Measurements from ENCODE around the gene ST3GAL6.

DNA sequence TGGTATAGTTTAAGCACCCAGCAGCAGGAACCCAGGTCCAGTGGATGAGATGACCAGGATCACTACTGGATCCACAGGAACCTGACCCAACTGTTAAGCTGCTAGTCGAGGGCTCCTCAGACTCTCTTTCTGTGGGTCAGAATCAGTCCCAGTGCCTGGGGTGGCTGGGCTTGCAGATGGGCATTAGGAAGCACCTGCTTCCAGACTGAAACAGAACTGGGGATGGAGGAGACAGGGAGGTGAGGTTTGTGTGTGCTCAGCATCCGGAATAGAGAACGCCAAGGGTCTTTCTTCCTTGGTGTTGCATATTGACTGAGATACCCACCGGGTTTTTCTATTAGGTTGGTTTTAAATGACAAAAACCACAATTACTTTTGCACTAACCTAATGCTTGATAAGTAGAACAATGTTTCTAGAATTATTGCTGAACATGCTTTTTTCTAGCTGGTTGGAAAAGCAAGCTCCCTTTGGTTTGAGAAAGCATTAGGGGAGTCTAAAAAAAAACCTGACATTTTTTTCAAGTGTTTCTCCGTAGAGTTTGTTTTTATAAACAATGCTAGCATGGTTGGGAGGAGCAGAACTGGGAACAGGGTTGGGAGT lies 779 bp downstream of the ST3GAL6 start:
- TF ChIP-seq, protein P1, sequence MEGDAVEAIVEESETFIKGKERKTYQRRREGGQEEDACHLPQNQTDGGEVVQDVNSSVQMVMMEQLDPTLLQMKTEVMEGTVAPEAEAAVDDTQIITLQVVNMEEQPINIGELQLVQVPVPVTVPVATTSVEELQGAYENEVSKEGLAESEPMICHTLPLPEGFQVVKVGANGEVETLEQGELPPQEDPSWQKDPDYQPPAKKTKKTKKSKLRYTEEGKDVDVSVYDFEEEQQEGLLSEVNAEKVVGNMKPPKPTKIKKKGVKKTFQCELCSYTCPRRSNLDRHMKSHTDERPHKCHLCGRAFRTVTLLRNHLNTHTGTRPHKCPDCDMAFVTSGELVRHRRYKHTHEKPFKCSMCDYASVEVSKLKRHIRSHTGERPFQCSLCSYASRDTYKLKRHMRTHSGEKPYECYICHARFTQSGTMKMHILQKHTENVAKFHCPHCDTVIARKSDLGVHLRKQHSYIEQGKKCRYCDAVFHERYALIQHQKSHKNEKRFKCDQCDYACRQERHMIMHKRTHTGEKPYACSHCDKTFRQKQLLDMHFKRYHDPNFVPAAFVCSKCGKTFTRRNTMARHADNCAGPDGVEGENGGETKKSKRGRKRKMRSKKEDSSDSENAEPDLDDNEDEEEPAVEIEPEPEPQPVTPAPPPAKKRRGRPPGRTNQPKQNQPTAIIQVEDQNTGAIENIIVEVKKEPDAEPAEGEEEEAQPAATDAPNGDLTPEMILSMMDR (IDR thresholded peaks at IDR 0.05): no peak
- no peak for TF ChIP-seq POLR2A (IDR thresholded peaks at IDR 0.05)
